GM23338 (cell line): ENCODE measurements around the gene AQP5. TPM values are rescaled to one million over a fixed set of nuclear protein-coding genes. Genes with fewer than 3 reads are reported as not detected.

Source experiments
- ATAC-seq: fragments of 200-7000 bp; cut with Tn5 transposase; 3 replicates; pipeline ENCODE4 v1.9.1; 2020
- DNase-seq: peaks from one replicate; pipeline ENCODE4 v3.0.0-alpha.2; 2015; ENCODE audit warnings: low spot score
- H2AFZ ChIP-seq: fragments of 200-600 bp; sonication (generic); 2 replicates; pipeline ENCODE4 v1.8.0; 2016; ENCODE audit warnings: antibody characterized with exemption, mild to moderate bottlenecking, moderate library complexity
- H3F3A ChIP-seq: fragments of 200-600 bp; sonication (generic); replicated peaks from 2 replicates; pipeline ENCODE4 v1.8.0; 2017; ENCODE audit warnings: antibody characterized with exemption, mixed run types, low read depth
- H3K27ac ChIP-seq: fragments of 200-600 bp; sonication (generic); 2 replicates; pipeline ENCODE4 v1.6.1; 2016; ENCODE audit warnings: low read depth
- H3K27me3 ChIP-seq: fragments of 200-600 bp; sonication (generic); 2 replicates; pipeline ENCODE4 v1.8.0; 2016; ENCODE audit warnings: mild to moderate bottlenecking, mixed run types, moderate library complexity; ENCODE audit not compliant: insufficient read depth
- H3K36me3 ChIP-seq: fragments of 200-600 bp; sonication (generic); 2 replicates; pipeline ENCODE4 v1.8.0; 2016; ENCODE audit warnings: mild to moderate bottlenecking; ENCODE audit not compliant: insufficient read depth
- H3K4me1 ChIP-seq: fragments of 200-600 bp; sonication (generic); 2 replicates; pipeline ENCODE4 v1.8.0; 2016; ENCODE audit warnings: mild to moderate bottlenecking, moderate library complexity; ENCODE audit not compliant: insufficient read depth
- H3K4me2 ChIP-seq: fragments of 200-600 bp; sonication (generic); 2 replicates; pipeline ENCODE4 v1.7.1; 2017; ENCODE audit warnings: mixed run types
- H3K4me3 ChIP-seq: fragments of 200-600 bp; sonication (generic); 2 replicates; pipeline ENCODE4 v1.6.1; 2016; ENCODE audit warnings: mixed run types
- H3K79me2 ChIP-seq: fragments of 200-600 bp; sonication (generic); replicated peaks from 2 replicates; pipeline ENCODE4 v1.8.0; 2017; ENCODE audit warnings: mild to moderate bottlenecking; ENCODE audit not compliant: insufficient read depth
- H3K9me2 ChIP-seq: fragments of 200-600 bp; sonication (generic); 2 replicates; pipeline ENCODE4 v1.8.0; 2017; ENCODE audit not compliant: insufficient read depth
- H4K20me1 ChIP-seq: fragments of 200-600 bp; sonication (generic); replicated peaks from 2 replicates; pipeline ENCODE4 v1.8.0; 2017; ENCODE audit warnings: mild to moderate bottlenecking; ENCODE audit not compliant: insufficient read depth
- H3K27ac Mint-ChIP-seq: 2 replicates; pipeline ENCODE4 v1.8.0; 2020; ENCODE audit warnings: inconsistent platforms, mild to moderate bottlenecking, moderate library complexity, mixed read lengths
- H3K27me3 Mint-ChIP-seq: 3 replicates; pipeline ENCODE4 v1.8.0; 2022; ENCODE audit warnings: low read depth, mild to moderate bottlenecking, moderate library complexity, mixed read lengths, inconsistent platforms; ENCODE audit not compliant: insufficient read depth, poor library complexity
- H3K36me3 Mint-ChIP-seq: 3 replicates; pipeline ENCODE4 v1.8.0; 2021; ENCODE audit warnings: low read depth, mild to moderate bottlenecking, inconsistent platforms, moderate library complexity, mixed read lengths
- H3K4me1 Mint-ChIP-seq: 3 replicates; pipeline ENCODE4 v1.8.0; 2020; ENCODE audit warnings: mild to moderate bottlenecking, inconsistent platforms, mixed read lengths
- H3K4me3 Mint-ChIP-seq: 3 replicates; pipeline ENCODE4 v1.8.0; 2021; ENCODE audit warnings: moderate library complexity, mild to moderate bottlenecking, inconsistent platforms, mixed read lengths
- H3K9me3 Mint-ChIP-seq: 3 replicates; pipeline ENCODE4 v1.8.0; 2020; ENCODE audit warnings: moderate library complexity, mild to moderate bottlenecking, inconsistent platforms, mixed read lengths
- CREB1 ChIP-seq: fragments of 250-450 bp; sonication (Bioruptor Pico); IDR thresholded peaks from 2 replicates; pipeline ENCODE4 v1.5.0; 2020; ENCODE audit warnings: low read depth, mild to moderate bottlenecking, moderate library complexity
- CTCF ChIP-seq, 2 experiments: fragments of 200-600 bp in 1 of 2; sonication (generic) in 1 of 2; conservative IDR thresholded peaks; 2 replicates each; pipeline versions ENCODE4 v1.5.1 to v1.6.1; 2016 to 2017; ENCODE audit warnings: antibody characterized with exemption in 2 of 2, low read depth in 2 of 2, mild to moderate bottlenecking in 2 of 2, moderate library complexity in 1 of 2
- ETS1 ChIP-seq: IDR thresholded peaks from 2 replicates; pipeline ENCODE4 v1.6.1; 2016; ENCODE audit warnings: antibody characterized with exemption
- EZH2phosphoT487 ChIP-seq: fragments of 200-600 bp; sonication (generic); IDR thresholded peaks from one replicate; pipeline ENCODE4 v1.8.1; 2018; ENCODE audit warnings: antibody characterized with exemption; ENCODE audit not compliant: unreplicated experiment
- JUNB ChIP-seq: IDR thresholded peaks from one replicate; pipeline ENCODE4 v1.6.1; 2016; ENCODE audit warnings: antibody characterized with exemption; ENCODE audit not compliant: unreplicated experiment
- NANOG ChIP-seq: IDR thresholded peaks from 2 replicates; pipeline ENCODE4 v1.6.1; 2016; ENCODE audit warnings: antibody characterized with exemption, borderline replicate concordance
- POLR2AphosphoS5 ChIP-seq: IDR thresholded peaks from 2 replicates; pipeline ENCODE4 v1.6.1; 2016; ENCODE audit warnings: antibody characterized with exemption, low read depth
- STAT1 ChIP-seq: IDR thresholded peaks from one replicate; pipeline ENCODE4 v1.6.1; 2016; ENCODE audit warnings: antibody characterized with exemption; ENCODE audit not compliant: unreplicated experiment
- ZNF331 ChIP-seq: fragments of 250-450 bp; sonication (Bioruptor Pico); IDR thresholded peaks from 2 replicates; pipeline ENCODE4 v1.5.0; 2020; ENCODE audit warnings: low read depth, mild to moderate bottlenecking, moderate library complexity
- ZNF462 ChIP-seq: fragments of 250-450 bp; sonication (Bioruptor Pico); IDR thresholded peaks from 2 replicates; pipeline ENCODE4 v1.5.0; 2020; ENCODE audit warnings: mild to moderate bottlenecking, moderate library complexity
- polyA plus RNA-seq: library from polyadenylated mRNA; unstranded; fragments of >200 nt; fragmentation: Nextera tagmentation; extraction: Ambion mirVana; gene quantifications from 2 replicates; pipeline ENCODE4 v1.2.1, GENCODE V29; 2016
- total RNA-seq: library from RNA; depleted of rRNA; stranded (reverse); fragments of >200 nt; shearing (Covaris generic); gene quantifications from 2 replicates; pipeline ENCODE4 v1.2.3, GENCODE V29; 2014

Gene AQP5
- total and polyA plus RNA-seq, 2 experiments from 2014 or later, result 1.3 to 2.2 TPM

- no peak for TF ChIP-seq POLR2AphosphoS5
- TF ChIP-seq JUNB, result no peak
Observed at GRCh38 chr12:49916129-49916919, 45.3 kb upstream of the AQP5 start (continued).

- DNase-seq (no peak), ATAC-seq (no peak)
- H3K4me3 Mint-ChIP-seq, result no peak overlapping the region; the same call in 2 of the 3 replicates
- H4K20me1 ChIP-seq, result no peaks in the 10 kb centered on the region
- H3K4me1 Mint-ChIP-seq, result peaks cover 10% of the 10 kb centered on the region; the same call in 2 of the 3 replicates
- no peak overlapping the region for H3K27ac Mint-ChIP-seq
- H3K4me1 ChIP-seq, result no peaks in the 10 kb centered on the region
- H2AFZ ChIP-seq, result peak overlapping the region; percentile 52; the same call in 1 of the 2 replicates
- H3F3A ChIP-seq, result peaks cover 4% of the 10 kb centered on the region; the same call in 1 of the 2 replicates
- H3K9me3 Mint-ChIP-seq, result no peaks in the 10 kb centered on the region
- H3K36me3 ChIP-seq, result no peaks in the 10 kb centered on the region
- H3K79me2 ChIP-seq, result no peaks in the 10 kb centered on the region
- H3K4me2 ChIP-seq, result no peak overlapping the region
- no peak overlapping the region for H3K27ac ChIP-seq
- H3K9me2 ChIP-seq, result no peaks in the 10 kb centered on the region
- H3K27me3 Mint-ChIP-seq, result peaks cover 8% of the 10 kb centered on the region
- no peak overlapping the region for H3K4me3 ChIP-seq
- H3K36me3 Mint-ChIP-seq, result no peaks in the 10 kb centered on the region
- H3K27me3 ChIP-seq, result no peaks in the 10 kb centered on the region
- TF ChIP-seq ZNF462 (CRISPR knock-in tag) (no peak), POLR2AphosphoS5 (no peak), ZNF331 (CRISPR knock-in tag) (no peak), EZH2phosphoT487 (no peak), ETS1 (no peak), CREB1 (no peak), STAT1 (no peak), JUNB (no peak), CTCF (conservative IDR thresholded peaks at IDR 0.05; ENCODE audit: low read depth in 2 of 2) (no peak), NANOG (no peak)
Observed at GRCh38 chr12:49917166-49917787, 44.4 kb upstream of the AQP5 start.
